ENCODE measurements around the gene LMNB1.

DNA sequence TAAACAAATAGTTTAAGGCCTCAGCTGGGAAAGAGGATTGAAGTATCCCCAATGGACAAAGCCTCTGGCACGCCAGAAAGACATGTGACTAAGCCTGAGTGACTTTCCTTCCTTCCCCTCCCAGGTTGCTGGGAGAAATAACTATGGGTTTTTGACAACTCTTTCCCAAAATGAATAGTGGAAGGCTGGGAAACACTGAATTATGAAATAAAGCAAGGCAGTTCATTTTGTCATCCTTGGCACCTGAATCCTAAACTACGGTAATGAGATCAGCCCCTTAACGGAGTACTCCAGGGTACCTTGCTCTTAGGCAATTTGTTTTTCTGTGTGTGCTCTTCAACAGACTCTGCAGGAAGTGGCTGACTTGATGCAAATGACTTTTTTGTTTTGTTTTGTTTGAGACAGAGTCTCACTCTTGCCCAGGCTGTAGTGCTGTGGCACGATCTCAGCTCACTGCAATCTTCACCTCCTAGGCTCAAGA lies 75.2 kb downstream of the LMNB1 start:
- TF ChIP-seq ETV6 (CRISPR knock-in tag; IDR thresholded peaks at IDR 0.05), result no peak
- TF ChIP-seq, protein P1, sequence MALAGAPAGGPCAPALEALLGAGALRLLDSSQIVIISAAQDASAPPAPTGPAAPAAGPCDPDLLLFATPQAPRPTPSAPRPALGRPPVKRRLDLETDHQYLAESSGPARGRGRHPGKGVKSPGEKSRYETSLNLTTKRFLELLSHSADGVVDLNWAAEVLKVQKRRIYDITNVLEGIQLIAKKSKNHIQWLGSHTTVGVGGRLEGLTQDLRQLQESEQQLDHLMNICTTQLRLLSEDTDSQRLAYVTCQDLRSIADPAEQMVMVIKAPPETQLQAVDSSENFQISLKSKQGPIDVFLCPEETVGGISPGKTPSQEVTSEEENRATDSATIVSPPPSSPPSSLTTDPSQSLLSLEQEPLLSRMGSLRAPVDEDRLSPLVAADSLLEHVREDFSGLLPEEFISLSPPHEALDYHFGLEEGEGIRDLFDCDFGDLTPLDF (CRISPR knock-in tag; IDR thresholded peaks at IDR 0.05), result no peak
- TF ChIP-seq, protein P2, sequence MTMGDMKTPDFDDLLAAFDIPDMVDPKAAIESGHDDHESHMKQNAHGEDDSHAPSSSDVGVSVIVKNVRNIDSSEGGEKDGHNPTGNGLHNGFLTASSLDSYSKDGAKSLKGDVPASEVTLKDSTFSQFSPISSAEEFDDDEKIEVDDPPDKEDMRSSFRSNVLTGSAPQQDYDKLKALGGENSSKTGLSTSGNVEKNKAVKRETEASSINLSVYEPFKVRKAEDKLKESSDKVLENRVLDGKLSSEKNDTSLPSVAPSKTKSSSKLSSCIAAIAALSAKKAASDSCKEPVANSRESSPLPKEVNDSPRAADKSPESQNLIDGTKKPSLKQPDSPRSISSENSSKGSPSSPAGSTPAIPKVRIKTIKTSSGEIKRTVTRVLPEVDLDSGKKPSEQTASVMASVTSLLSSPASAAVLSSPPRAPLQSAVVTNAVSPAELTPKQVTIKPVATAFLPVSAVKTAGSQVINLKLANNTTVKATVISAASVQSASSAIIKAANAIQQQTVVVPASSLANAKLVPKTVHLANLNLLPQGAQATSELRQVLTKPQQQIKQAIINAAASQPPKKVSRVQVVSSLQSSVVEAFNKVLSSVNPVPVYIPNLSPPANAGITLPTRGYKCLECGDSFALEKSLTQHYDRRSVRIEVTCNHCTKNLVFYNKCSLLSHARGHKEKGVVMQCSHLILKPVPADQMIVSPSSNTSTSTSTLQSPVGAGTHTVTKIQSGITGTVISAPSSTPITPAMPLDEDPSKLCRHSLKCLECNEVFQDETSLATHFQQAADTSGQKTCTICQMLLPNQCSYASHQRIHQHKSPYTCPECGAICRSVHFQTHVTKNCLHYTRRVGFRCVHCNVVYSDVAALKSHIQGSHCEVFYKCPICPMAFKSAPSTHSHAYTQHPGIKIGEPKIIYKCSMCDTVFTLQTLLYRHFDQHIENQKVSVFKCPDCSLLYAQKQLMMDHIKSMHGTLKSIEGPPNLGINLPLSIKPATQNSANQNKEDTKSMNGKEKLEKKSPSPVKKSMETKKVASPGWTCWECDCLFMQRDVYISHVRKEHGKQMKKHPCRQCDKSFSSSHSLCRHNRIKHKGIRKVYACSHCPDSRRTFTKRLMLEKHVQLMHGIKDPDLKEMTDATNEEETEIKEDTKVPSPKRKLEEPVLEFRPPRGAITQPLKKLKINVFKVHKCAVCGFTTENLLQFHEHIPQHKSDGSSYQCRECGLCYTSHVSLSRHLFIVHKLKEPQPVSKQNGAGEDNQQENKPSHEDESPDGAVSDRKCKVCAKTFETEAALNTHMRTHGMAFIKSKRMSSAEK (CRISPR knock-in tag; IDR thresholded peaks at IDR 0.05; ENCODE audit: borderline replicate concordance), result no peak
- TF ChIP-seq, protein P3, sequence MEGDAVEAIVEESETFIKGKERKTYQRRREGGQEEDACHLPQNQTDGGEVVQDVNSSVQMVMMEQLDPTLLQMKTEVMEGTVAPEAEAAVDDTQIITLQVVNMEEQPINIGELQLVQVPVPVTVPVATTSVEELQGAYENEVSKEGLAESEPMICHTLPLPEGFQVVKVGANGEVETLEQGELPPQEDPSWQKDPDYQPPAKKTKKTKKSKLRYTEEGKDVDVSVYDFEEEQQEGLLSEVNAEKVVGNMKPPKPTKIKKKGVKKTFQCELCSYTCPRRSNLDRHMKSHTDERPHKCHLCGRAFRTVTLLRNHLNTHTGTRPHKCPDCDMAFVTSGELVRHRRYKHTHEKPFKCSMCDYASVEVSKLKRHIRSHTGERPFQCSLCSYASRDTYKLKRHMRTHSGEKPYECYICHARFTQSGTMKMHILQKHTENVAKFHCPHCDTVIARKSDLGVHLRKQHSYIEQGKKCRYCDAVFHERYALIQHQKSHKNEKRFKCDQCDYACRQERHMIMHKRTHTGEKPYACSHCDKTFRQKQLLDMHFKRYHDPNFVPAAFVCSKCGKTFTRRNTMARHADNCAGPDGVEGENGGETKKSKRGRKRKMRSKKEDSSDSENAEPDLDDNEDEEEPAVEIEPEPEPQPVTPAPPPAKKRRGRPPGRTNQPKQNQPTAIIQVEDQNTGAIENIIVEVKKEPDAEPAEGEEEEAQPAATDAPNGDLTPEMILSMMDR (IDR thresholded peaks at IDR 0.05), result no peak
- TF ChIP-seq, protein P4, sequence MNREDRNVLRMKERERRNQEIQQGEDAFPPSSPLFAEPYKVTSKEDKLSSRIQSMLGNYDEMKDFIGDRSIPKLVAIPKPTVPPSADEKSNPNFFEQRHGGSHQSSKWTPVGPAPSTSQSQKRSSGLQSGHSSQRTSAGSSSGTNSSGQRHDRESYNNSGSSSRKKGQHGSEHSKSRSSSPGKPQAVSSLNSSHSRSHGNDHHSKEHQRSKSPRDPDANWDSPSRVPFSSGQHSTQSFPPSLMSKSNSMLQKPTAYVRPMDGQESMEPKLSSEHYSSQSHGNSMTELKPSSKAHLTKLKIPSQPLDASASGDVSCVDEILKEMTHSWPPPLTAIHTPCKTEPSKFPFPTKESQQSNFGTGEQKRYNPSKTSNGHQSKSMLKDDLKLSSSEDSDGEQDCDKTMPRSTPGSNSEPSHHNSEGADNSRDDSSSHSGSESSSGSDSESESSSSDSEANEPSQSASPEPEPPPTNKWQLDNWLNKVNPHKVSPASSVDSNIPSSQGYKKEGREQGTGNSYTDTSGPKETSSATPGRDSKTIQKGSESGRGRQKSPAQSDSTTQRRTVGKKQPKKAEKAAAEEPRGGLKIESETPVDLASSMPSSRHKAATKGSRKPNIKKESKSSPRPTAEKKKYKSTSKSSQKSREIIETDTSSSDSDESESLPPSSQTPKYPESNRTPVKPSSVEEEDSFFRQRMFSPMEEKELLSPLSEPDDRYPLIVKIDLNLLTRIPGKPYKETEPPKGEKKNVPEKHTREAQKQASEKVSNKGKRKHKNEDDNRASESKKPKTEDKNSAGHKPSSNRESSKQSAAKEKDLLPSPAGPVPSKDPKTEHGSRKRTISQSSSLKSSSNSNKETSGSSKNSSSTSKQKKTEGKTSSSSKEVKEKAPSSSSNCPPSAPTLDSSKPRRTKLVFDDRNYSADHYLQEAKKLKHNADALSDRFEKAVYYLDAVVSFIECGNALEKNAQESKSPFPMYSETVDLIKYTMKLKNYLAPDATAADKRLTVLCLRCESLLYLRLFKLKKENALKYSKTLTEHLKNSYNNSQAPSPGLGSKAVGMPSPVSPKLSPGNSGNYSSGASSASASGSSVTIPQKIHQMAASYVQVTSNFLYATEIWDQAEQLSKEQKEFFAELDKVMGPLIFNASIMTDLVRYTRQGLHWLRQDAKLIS (CRISPR knock-in tag; IDR thresholded peaks at IDR 0.05; ENCODE audit: borderline replicate concordance), result no peak
- no peak for TF ChIP-seq NFYB (CRISPR knock-in tag; conservative IDR thresholded peaks at IDR 0.05; ENCODE audit: low read depth)

Data from WTC11 (cell line).